Naive B cell (primary cell): ENCODE data around the gene RPH3AL. TPM values are rescaled to one million over a fixed set of nuclear protein-coding genes. Genes with fewer than 3 reads are reported as not detected.
"Not testable (repeated sequence)": the region's sequence is repeated elsewhere in the genome, so short reads cannot be mapped to it uniquely, and the experiment has no call there.

ENCODE experiments used
- ATAC-seq, 2 donors: fragments of 150-1000 bp; cut with Tn5 transposase; 2 replicates each; pipeline ENCODE4 v1.10.0; 2021; ENCODE audit warnings: low read depth in 2 of 2, mild to moderate bottlenecking in 2 of 2, moderate library complexity in 2 of 2
- DNase-seq: peaks from one replicate; pipeline ENCODE4 v3.0.0; 2022
- H3K27ac Mint-ChIP-seq, 6 donors: one replicate each; pipeline ENCODE4 v1.8.0; 2020 to 2022; ENCODE audit warnings: mild to moderate bottlenecking in 6 of 6, mixed read lengths in 6 of 6, moderate library complexity in 5 of 6, inconsistent platforms in 2 of 6
- H3K27me3 Mint-ChIP-seq, 3 donors: one replicate each; pipeline ENCODE4 v1.8.0; 2021 to 2022; ENCODE audit warnings: mixed read lengths in 3 of 3, mild to moderate bottlenecking in 1 of 3
- H3K36me3 Mint-ChIP-seq, 2 donors: one replicate each; pipeline ENCODE4 v1.8.0; 2020 to 2022; ENCODE audit warnings: mixed read lengths in 2 of 2, inconsistent platforms in 1 of 2, mild to moderate bottlenecking in 1 of 2
- H3K4me1 Mint-ChIP-seq, 3 donors: one replicate each; pipeline ENCODE4 v1.8.0; 2020 to 2022; ENCODE audit warnings: mixed read lengths in 3 of 3, inconsistent platforms in 1 of 3, mild to moderate bottlenecking in 1 of 3, moderate library complexity in 1 of 3
- H3K4me3 Mint-ChIP-seq, 8 donors: one replicate each; pipeline ENCODE4 v1.8.0; 2020 to 2022; ENCODE audit warnings: mild to moderate bottlenecking in 8 of 8, mixed read lengths in 8 of 8, moderate library complexity in 8 of 8, inconsistent platforms in 2 of 8
- H3K9me3 Mint-ChIP-seq, 7 donors: one replicate each; pipeline ENCODE4 v1.8.0; 2020 to 2022; ENCODE audit warnings: mixed read lengths in 7 of 7, mild to moderate bottlenecking in 5 of 7, inconsistent platforms in 2 of 7, moderate library complexity in 1 of 7
- polyA plus RNA-seq, 6 donors: library from polyadenylated mRNA; unstranded; fragments of 300-500 nt; fragmentation: Illumina TruSeq; gene quantifications; one replicate each; pipeline ENCODE4 v1.2.3, GENCODE V29; 2021; ENCODE audit warnings: low read depth in 6 of 6

Gene RPH3AL
- polyA plus RNA-seq, 6 donors from 2014 or later: 1.3 to 13.2 (median 2.9) TPM; not detected in 1

GRCh38 chr17:227946-228615 lies 124.5 kb downstream of the RPH3AL start:
- Mint-ChIP-seq H3K27me3 (peaks cover 0 to 14% (median 5%) of the 10 kb centered on the region in 3 donors), H3K9me3 (peaks cover 0 to 3% (median 0%) of the 10 kb centered on the region in 7 donors), H3K36me3 (no peaks in the 10 kb centered on the region), H3K4me3 (no peak overlapping the region), H3K4me1 (no peaks in the 10 kb centered on the region), H3K27ac (no peak overlapping the region)
- DNase-seq (no peak), ATAC-seq (no peak)

GRCh38 chr17:227078-227945 lies 125.3 kb downstream of the RPH3AL start:
- DNase-seq (no peak), ATAC-seq (no peak)
- H3K9me3 Mint-ChIP-seq: peaks cover 0 to 3% (median 0%) of the 10 kb centered on the region in 7 donors

GRCh38 chr17:226108-227077 lies 126.2 kb downstream of the RPH3AL start:
- Mint-ChIP-seq H3K4me1 (no peaks in the 10 kb centered on the region), H3K27me3 (peaks cover 0 to 5% (median 5%) of the 10 kb centered on the region in 3 donors), H3K36me3 (no peaks in the 10 kb centered on the region), H3K27ac (no peak overlapping the region), H3K9me3 (peaks cover 0 to 3% (median 0%) of the 10 kb centered on the region in 7 donors), H3K4me3 (no peak overlapping the region)
- ATAC-seq (no peak), DNase-seq (no peak)

More at GRCh38 chr17:227078-227945, 125.3 kb downstream of the RPH3AL start:
- peaks cover 0 to 7% (median 5%) of the 10 kb centered on the region in 3 donors for H3K27me3 Mint-ChIP-seq
- H3K27ac Mint-ChIP-seq: no peak overlapping the region
- no peaks in the 10 kb centered on the region for H3K4me1 Mint-ChIP-seq
- H3K4me3 Mint-ChIP-seq: no peak overlapping the region
- H3K36me3 Mint-ChIP-seq: no peaks in the 10 kb centered on the region

- Mint-ChIP-seq H3K36me3 (no peaks in the 10 kb centered on the region), H3K27ac (no peak overlapping the region), H3K9me3 (peaks cover 0 to 3% (median 0%) of the 10 kb centered on the region in 7 donors), H3K27me3 (no peaks in the 10 kb centered on the region), H3K4me3 (no peak overlapping the region), H3K4me1 (no peaks in the 10 kb centered on the region)
- ATAC-seq (no peak), DNase-seq (no peak)
These were observed 127.1 kb downstream of the RPH3AL start for GRCh38 chr17:225551-225950.

GRCh38 chr17:224576-224975 lies 128.0 kb downstream of the RPH3AL start:
- not testable (repeated sequence) for ATAC-seq, H3K36me3 Mint-ChIP-seq, H3K4me3 Mint-ChIP-seq, H3K27ac Mint-ChIP-seq, H3K4me1 Mint-ChIP-seq, H3K9me3 Mint-ChIP-seq, DNase-seq, H3K27me3 Mint-ChIP-seq

GRCh38 chr17:223723-224471 lies 128.7 kb downstream of the RPH3AL start:
- no peak for ATAC-seq
- no peaks in the 10 kb centered on the region for H3K27me3 Mint-ChIP-seq
- H3K4me1 Mint-ChIP-seq: no peaks in the 10 kb centered on the region
- no peak overlapping the region for H3K4me3 Mint-ChIP-seq
- peak overlapping the region in 1 of 6 donors; percentile 71 for H3K27ac Mint-ChIP-seq
- H3K36me3 Mint-ChIP-seq: no peaks in the 10 kb centered on the region
- DNase-seq: no peak
- H3K9me3 Mint-ChIP-seq: peaks cover 0 to 3% (median 0%) of the 10 kb centered on the region in 7 donors

- Mint-ChIP-seq H3K9me3 (peaks cover 0 to 3% (median 0%) of the 10 kb centered on the region in 7 donors), H3K4me3 (no peak overlapping the region), H3K4me1 (no peaks in the 10 kb centered on the region), H3K36me3 (no peaks in the 10 kb centered on the region), H3K27ac (no peak overlapping the region), H3K27me3 (no peaks in the 10 kb centered on the region)
- no peak for ATAC-seq
- no peak for DNase-seq
These were observed 130.4 kb downstream of the RPH3AL start for GRCh38 chr17:222172-222571.

GRCh38 chr17:219696-220095 lies 132.9 kb downstream of the RPH3AL start:
- Mint-ChIP-seq H3K9me3 (peaks cover 0 to 3% (median 0%) of the 10 kb centered on the region in 7 donors), H3K4me3 (no peak overlapping the region), H3K36me3 (no peaks in the 10 kb centered on the region), H3K27ac (no peak overlapping the region), H3K27me3 (no peaks in the 10 kb centered on the region), H3K4me1 (no peaks in the 10 kb centered on the region)
- DNase-seq (no peak), ATAC-seq (no peak)

GRCh38 chr17:218432-219110 lies 134.0 kb downstream of the RPH3AL start:
- ATAC-seq: no peak
- Mint-ChIP-seq H3K36me3 (no peaks in the 10 kb centered on the region), H3K9me3 (no peaks in the 10 kb centered on the region), H3K4me3 (peak overlapping the region in 1 of 8 donors; percentile 2), H3K27me3 (no peaks in the 10 kb centered on the region), H3K4me1 (no peaks in the 10 kb centered on the region), H3K27ac (no peak overlapping the region)
- no peak for DNase-seq

- Mint-ChIP-seq H3K27me3 (no peaks in the 10 kb centered on the region), H3K27ac (peak overlapping the region in 1 of 6 donors; percentile 68), H3K9me3 (no peaks in the 10 kb centered on the region), H3K4me1 (no peaks in the 10 kb centered on the region), H3K4me3 (peak overlapping the region in 3 of 8 donors; percentile 16 to 81 (median 55)), H3K36me3 (no peaks in the 10 kb centered on the region)
- DNase-seq: no peak
- ATAC-seq: no peak
These were observed 136.0 kb downstream of the RPH3AL start for GRCh38 chr17:216625-217024.

GRCh38 chr17:215563-216478 lies 136.8 kb downstream of the RPH3AL start:
- H3K27me3 Mint-ChIP-seq, H3K4me1 Mint-ChIP-seq, H3K9me3 Mint-ChIP-seq, DNase-seq, H3K36me3 Mint-ChIP-seq: not testable (repeated sequence)
- peak overlapping the region in 2 of 6 donors; percentile 77 to 80 for H3K27ac Mint-ChIP-seq
- H3K4me3 Mint-ChIP-seq: peak overlapping the region in 3 of 8 donors; percentile 52 to 89 (median 86)
- ATAC-seq: peak in 1 of 2 donors; percentile 20
